GM23248 (cell line): Measurements from ENCODE around the gene CSNK1A1. TPM values are rescaled to one million over a fixed set of nuclear protein-coding genes. Genes with fewer than 3 reads are reported as not detected.

Experiments
- DNase-seq: peaks from one replicate; pipeline ENCODE4 v3.0.0-alpha.2; 2015
- H2AFZ ChIP-seq: fragments of 200-600 bp; sonication (generic); 2 replicates; pipeline ENCODE4 v1.6.1; 2016; ENCODE audit warnings: antibody characterized with exemption
- H3F3A ChIP-seq: fragments of 200-600 bp; sonication (generic); 2 replicates; pipeline ENCODE4 v1.6.1; 2016; ENCODE audit warnings: mild to moderate bottlenecking, antibody characterized with exemption, mixed run types; ENCODE audit not compliant: insufficient read depth
- H3K27ac ChIP-seq: fragments of 200-600 bp; sonication (generic); 2 replicates; pipeline ENCODE4 v1.5.1; 2016; ENCODE audit warnings: mild to moderate bottlenecking
- H3K27me3 ChIP-seq: fragments of 200-600 bp; sonication (generic); replicated peaks from 2 replicates; pipeline ENCODE4 v1.6.1; 2016; ENCODE audit warnings: mild to moderate bottlenecking; ENCODE audit not compliant: insufficient read depth
- H3K36me3 ChIP-seq: fragments of 200-600 bp; sonication (generic); 2 replicates; pipeline ENCODE4 v1.6.1; 2016; ENCODE audit warnings: low read depth, mild to moderate bottlenecking
- H3K4me1 ChIP-seq: fragments of 200-600 bp; sonication (generic); 2 replicates; pipeline ENCODE4 v1.6.1; 2016; ENCODE audit warnings: mild to moderate bottlenecking; ENCODE audit not compliant: insufficient read depth
- H3K4me2 ChIP-seq: fragments of 200-600 bp; sonication (generic); one replicate; pipeline ENCODE4 v1.6.1; 2016; ENCODE audit warnings: mild to moderate bottlenecking; ENCODE audit not compliant: unreplicated experiment
- H3K4me3 ChIP-seq: fragments of 200-600 bp; sonication (generic); 2 replicates; pipeline ENCODE4 v1.5.1; 2016; ENCODE audit warnings: mild to moderate bottlenecking
- H3K79me2 ChIP-seq: fragments of 200-600 bp; sonication (generic); 2 replicates; pipeline ENCODE4 v1.6.1; 2016; ENCODE audit warnings: mild to moderate bottlenecking; ENCODE audit not compliant: insufficient read depth
- H3K9ac ChIP-seq: fragments of 200-600 bp; sonication (generic); 2 replicates; pipeline ENCODE4 v1.6.1; 2016; ENCODE audit warnings: mild to moderate bottlenecking
- H3K9me2 ChIP-seq: fragments of 200-600 bp; sonication (generic); 2 replicates; pipeline ENCODE4 v1.6.1; 2016; ENCODE audit warnings: mixed run types, mild to moderate bottlenecking, moderate library complexity; ENCODE audit not compliant: insufficient read depth
- H3K9me3 ChIP-seq: fragments of 200-600 bp; sonication (generic); one replicate; pipeline ENCODE4 v1.6.1; 2017; ENCODE audit warnings: low read depth
- H4K20me1 ChIP-seq: fragments of 200-600 bp; sonication (generic); 2 replicates; pipeline ENCODE4 v1.6.0; 2016; ENCODE audit not compliant: insufficient read depth
- EZH2 ChIP-seq: fragments of 200-600 bp; sonication (generic); IDR thresholded peaks from 2 replicates; pipeline ENCODE4 v1.6.1; 2018; ENCODE audit warnings: antibody characterized with exemption, mild to moderate bottlenecking; ENCODE audit not compliant: insufficient read depth, poor library complexity, severe bottlenecking
- EZH2phosphoT487 ChIP-seq: fragments of 200-600 bp; sonication (generic); IDR thresholded peaks from 2 replicates; pipeline ENCODE4 v1.6.1; 2018; ENCODE audit warnings: antibody characterized with exemption, moderate library complexity, mild to moderate bottlenecking, low read depth; ENCODE audit not compliant: insufficient read depth
- WGBS, 2 experiments: methylation state at CpG; one replicate each; pipeline ENCODE4 v1.1.6; 2015 to 2017; ENCODE audit warnings: low lambda C conversion rate in 2 of 2, low coverage in 1 of 2; ENCODE audit errors: missing lambda C conversion rate in 2 of 2; 5-methylcytosine and 5-hydroxymethylcytosine counted together
- in situ Hi-C: fragments of 300-500 bp; cut with MboI; formaldehyde crosslinking; loops from 2 replicates; pipeline ENCODE4 v1.15.0; 2020
- polyA plus RNA-seq: library from polyadenylated mRNA; unstranded; fragments of >200 nt; fragmentation: Nextera tagmentation; extraction: Ambion mirVana; gene quantifications from 2 replicates; pipeline ENCODE4 v1.2.1, GENCODE V29; 2016
- total RNA-seq: library from RNA; depleted of rRNA; stranded (reverse); fragments of >200 nt; shearing (Covaris generic); gene quantifications from 2 replicates; pipeline ENCODE4 v1.2.3, GENCODE V29; 2014

The CSNK1A1 gene
- total and polyA plus RNA-seq, 2 experiments from 2014 or later: 228 to 415 TPM

DNA sequence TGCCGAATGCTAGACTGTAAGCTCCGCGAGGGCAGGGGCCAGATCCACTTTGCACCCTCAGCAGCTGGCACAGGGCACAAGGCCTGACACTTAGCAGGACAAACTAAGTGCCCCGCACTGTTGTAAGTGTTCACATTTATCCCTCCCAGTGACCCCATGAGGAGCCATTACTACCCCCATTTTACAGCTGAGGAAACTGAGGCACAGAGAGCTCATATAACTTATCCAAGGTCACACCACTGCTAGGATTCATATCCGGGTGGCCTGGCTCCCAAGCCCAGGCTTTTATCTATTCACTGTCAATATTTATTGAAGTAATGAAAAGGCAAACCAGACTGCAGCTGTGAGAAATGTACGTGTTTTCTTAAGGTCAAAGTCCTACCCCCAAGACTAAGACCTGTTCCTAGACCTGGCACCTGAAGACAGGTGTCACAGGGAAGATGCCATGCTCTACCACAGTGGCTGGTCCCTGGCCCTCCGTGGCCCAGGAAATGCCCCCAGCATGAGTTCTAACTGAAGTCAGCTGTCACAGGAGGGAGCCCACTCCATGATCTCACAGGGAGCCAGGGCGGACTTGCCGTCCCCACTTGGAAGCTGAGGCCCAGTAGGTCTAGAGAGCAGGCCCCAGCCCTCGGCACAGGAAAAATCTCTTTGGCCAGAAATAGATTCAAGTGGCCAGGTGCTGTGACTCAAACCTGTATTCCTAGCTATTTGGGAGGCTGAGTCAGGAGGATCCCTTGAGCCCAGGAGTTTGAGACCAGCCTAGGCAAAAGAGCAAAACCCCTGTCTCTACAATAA, 97.4 kb downstream of the CSNK1A1 start:
- Histone ChIP-seq H3K27me3 (no peaks in the 10 kb centered on the region), H3K9me3 (no peaks in the 10 kb centered on the region), H3K4me2 (peak overlapping the region; percentile 35), H2AFZ (peak overlapping the region; percentile 52; the same call in 1 of the 2 replicates), H3K79me2 (no peaks in the 10 kb centered on the region), H3K9me2 (no peaks in the 10 kb centered on the region), H3K4me3 (no peak overlapping the region), H3F3A (peaks cover 37% of the 10 kb centered on the region), H4K20me1 (no peaks in the 10 kb centered on the region), H3K9ac (peak overlapping the region; percentile 73), H3K4me1 (peaks cover 59% of the 10 kb centered on the region), H3K27ac (peak overlapping the region; percentile 93), H3K36me3 (no peaks in the 10 kb centered on the region)
- DNase-seq: no peak
- in situ Hi-C loops: no loop called here
- TF ChIP-seq EZH2 (no peak), EZH2phosphoT487 (no peak)
- 67 to 69% methylated on average over 10 of the region's 10 CpGs for WGBS, 2 experiments

DNA sequence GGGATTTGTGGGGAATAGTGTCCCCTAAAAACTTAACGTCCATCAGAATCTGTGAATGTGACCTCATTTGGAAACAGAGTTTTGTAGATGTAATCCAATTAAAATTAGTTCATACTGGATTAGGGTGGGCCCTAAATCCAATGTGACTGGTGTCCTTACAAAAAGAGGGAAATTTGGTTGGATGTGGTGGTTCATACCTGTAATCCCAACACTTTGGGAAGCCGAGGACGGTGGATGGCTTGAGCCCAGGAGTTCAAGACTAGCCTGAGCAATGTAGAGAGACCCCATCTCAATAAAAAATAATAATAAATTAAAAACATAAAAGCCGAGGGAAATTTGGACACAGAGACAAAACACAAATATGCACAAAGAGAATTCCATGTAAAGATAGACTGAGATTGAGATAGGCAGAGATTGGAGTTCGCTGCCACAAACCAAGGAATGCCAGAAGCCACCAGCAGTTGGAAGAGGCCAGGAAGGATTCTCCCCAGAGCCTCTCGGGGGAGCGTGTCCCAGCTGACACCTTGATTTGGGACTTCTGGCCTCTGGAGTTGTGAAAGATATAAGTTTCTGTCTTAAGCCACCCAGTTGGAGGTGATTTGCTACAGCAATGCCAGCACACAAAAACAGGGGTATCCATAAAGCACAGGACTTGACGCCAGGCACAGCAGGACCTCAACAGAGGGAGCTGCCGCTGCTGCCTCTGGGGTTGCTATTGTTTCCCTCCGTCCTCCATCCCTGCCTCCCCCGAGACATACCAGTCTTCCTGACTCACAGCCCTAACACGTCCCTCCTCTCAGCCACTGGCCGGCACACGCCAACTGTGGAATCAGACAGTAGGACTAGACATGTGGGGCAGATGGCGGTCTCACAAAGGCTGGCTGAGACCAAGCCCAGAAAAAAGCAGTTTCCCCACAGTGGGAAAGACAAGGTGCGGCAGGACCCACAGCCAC, 98.3 kb downstream of the CSNK1A1 start:
- peaks cover 37% of the 10 kb centered on the region for H3F3A ChIP-seq
- peak overlapping the region; percentile 59 for H3K4me2 ChIP-seq
- peak overlapping the region; percentile 52 for H2AFZ ChIP-seq
- no peaks in the 10 kb centered on the region for H4K20me1 ChIP-seq
- 25 to 27% methylated on average over 16 of the region's 16 CpGs for WGBS, 2 experiments
- peak; percentile 98 for DNase-seq
- H3K27me3 ChIP-seq: no peaks in the 10 kb centered on the region
- H3K79me2 ChIP-seq: no peaks in the 10 kb centered on the region
- in situ Hi-C loops: no loop called here
- TF ChIP-seq EZH2 (no peak), EZH2phosphoT487 (no peak)
- H3K36me3 ChIP-seq: no peaks in the 10 kb centered on the region
- H3K9me2 ChIP-seq: no peaks in the 10 kb centered on the region
- no peaks in the 10 kb centered on the region for H3K9me3 ChIP-seq
- H3K4me3 ChIP-seq: peak overlapping the region; percentile 6; the same call in 1 of the 2 replicates
- H3K9ac ChIP-seq: peak overlapping the region; percentile 73
- H3K27ac ChIP-seq: peak overlapping the region; percentile 93
- H3K4me1 ChIP-seq: peaks cover 63% of the 10 kb centered on the region

DNA sequence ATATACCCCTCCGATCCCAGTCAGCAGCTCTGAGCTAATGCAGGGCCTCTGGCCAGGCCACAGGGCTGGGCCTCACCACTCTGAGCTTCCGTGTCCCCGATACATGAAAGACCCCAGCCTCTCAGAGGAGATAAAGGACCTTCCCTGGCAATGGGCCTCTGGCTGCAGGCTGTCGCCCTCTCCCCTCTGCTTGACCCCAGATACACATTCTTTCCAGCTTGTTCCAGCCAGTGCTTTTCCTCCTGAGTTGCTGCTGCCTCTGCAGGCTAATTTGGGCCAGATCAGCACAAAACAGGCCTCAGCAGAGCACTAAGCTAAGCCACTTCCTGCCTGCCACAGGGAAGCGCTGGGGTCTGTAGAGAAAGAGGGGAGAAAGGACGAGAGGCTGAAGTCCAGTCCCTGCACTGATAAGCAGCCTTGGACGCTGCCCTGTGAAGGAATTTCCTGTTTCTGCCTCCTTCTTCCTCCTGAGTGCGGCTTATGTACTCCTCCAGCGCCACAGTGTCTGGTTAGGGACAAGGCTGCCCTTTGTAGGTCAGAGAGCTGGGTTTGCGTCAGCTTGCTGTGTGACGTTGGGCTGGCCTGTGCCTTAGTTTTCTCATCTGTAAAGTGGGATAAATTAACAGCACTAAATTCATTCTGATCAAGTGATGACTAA, 99.1 kb downstream of the CSNK1A1 start:
- no peaks in the 10 kb centered on the region for H3K9me2 ChIP-seq
- WGBS, 2 experiments: 55 to 57% methylated on average over 11 of the region's 11 CpGs
- peaks cover 63% of the 10 kb centered on the region for H3K4me1 ChIP-seq
- H3K36me3 ChIP-seq: no peaks in the 10 kb centered on the region
- peak overlapping the region; percentile 73 for H3K9ac ChIP-seq
- peak overlapping the region; percentile 59 for H3K4me2 ChIP-seq
- in situ Hi-C loops: no loop called here
- H3K79me2 ChIP-seq: no peaks in the 10 kb centered on the region
- H3K27me3 ChIP-seq: no peaks in the 10 kb centered on the region
- DNase-seq: peak; percentile 43
- H2AFZ ChIP-seq: peak overlapping the region; percentile 45
- H3K4me3 ChIP-seq: no peak overlapping the region
- H3K9me3 ChIP-seq: no peaks in the 10 kb centered on the region
- no peaks in the 10 kb centered on the region for H4K20me1 ChIP-seq
- TF ChIP-seq EZH2phosphoT487 (no peak), EZH2 (no peak)
- peak overlapping the region; percentile 93 for H3K27ac ChIP-seq
- peaks cover 42% of the 10 kb centered on the region for H3F3A ChIP-seq

DNA sequence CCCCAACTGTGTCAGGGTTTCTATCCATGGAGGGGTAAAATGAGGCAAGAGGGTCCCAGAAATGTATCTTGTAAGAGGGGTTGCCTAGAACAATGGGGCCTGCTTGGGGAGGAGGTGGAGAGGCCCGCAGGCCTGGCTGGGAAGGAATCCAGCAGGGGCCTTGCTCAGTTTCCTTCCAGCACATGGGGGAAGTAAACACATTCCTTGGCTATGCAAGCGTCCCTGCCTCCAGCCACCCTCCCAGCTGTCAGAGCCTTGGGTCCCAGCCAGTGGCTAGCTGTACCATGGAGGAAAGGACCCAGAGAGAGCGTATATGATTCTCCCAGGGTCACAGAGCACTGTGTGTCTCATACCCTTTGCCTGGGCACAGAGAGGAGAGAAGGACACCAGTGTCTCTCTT, 101.0 kb downstream of the CSNK1A1 start:
- in situ Hi-C loops: no loop called here
- H3K9ac ChIP-seq: peak overlapping the region; percentile 5; the same call in 1 of the 2 replicates

More for the DNA sequence above, 101.0 kb downstream of the CSNK1A1 start:
- WGBS, 2 experiments: 0 to 17% methylated on average over 2 to 3 of the region's 3 CpGs
- no peaks in the 10 kb centered on the region for H3K79me2 ChIP-seq
- no peak overlapping the region for H3K4me3 ChIP-seq
- peaks cover 64% of the 10 kb centered on the region for H3K4me1 ChIP-seq
- no peak overlapping the region for H3K4me2 ChIP-seq
- no peaks in the 10 kb centered on the region for H3K9me2 ChIP-seq
- H3F3A ChIP-seq: peaks cover 47% of the 10 kb centered on the region
- no peaks in the 10 kb centered on the region for H3K9me3 ChIP-seq
- peak; percentile 69 for DNase-seq
- H3K27ac ChIP-seq: peak overlapping the region; percentile 93
- H3K27me3 ChIP-seq: no peaks in the 10 kb centered on the region
- H2AFZ ChIP-seq: peak overlapping the region; percentile 34
- H3K36me3 ChIP-seq: no peaks in the 10 kb centered on the region
- H4K20me1 ChIP-seq: no peaks in the 10 kb centered on the region
- no peak for TF ChIP-seq EZH2
- TF ChIP-seq EZH2phosphoT487: no peak
